IMR-90 (cell line): ENCODE data around the gene RSL1D1. TPM values are rescaled to one million over a fixed set of nuclear protein-coding genes. Genes with fewer than 3 reads are reported as not detected.

Experiments used
- ATAC-seq: fragments of 200-7000 bp; cut with Tn5 transposase; 2 replicates; pipeline ENCODE4 v1.9.1; 2020; ENCODE audit warnings: low read depth, mild to moderate bottlenecking, moderate library complexity
- BruUV-seq: library from RNA; stranded (reverse); fragments of 400-500 nt; replicated peaks from 2 replicates; lab custom pipeline; 2021; lab: Mats Ljungman, UMichigan
- CTCF ChIA-PET: fragments of 300-600 bp; formaldehyde crosslinking; extraction: SDS; loops from one replicate; lab custom pipeline; 2021; ENCODE audit warnings: antibody characterized with exemption; lab: Yijun Ruan, JAX
- POLR2A ChIA-PET: fragments of 300-600 bp; sonication (Branson Sonifier 250); formaldehyde crosslinking; loops from one replicate; lab custom pipeline; 2022; ENCODE audit warnings: antibody characterized with exemption; ENCODE audit not compliant: unreplicated experiment; lab: Charles Lee
- DNase-seq: peaks from one replicate; pipeline ENCODE4 v3.0.0; 2013
- H2AFZ ChIP-seq: replicated peaks from 2 replicates; pipeline ENCODE3; 2013; ENCODE audit warnings: low read length, mild to moderate bottlenecking; ENCODE audit not compliant: poor library complexity
- H2AK5ac ChIP-seq: 2 replicates; pipeline ENCODE4 v1.6.1; 2013; ENCODE audit warnings: low read depth, low read length, inconsistent platforms
- H2AK9ac ChIP-seq: replicated peaks from 2 replicates; pipeline ENCODE3; 2013; ENCODE audit warnings: mild to moderate bottlenecking, low read depth, low read length, moderate library complexity; ENCODE audit not compliant: poor library complexity
- H2BK120ac ChIP-seq: 2 replicates; pipeline ENCODE4 v1.6.1; 2013; ENCODE audit warnings: low read depth, low read length, inconsistent platforms
- H2BK15ac ChIP-seq: 3 replicates; pipeline ENCODE4 v1.6.1; 2013; ENCODE audit warnings: low read depth, low read length, inconsistent platforms
- H2BK20ac ChIP-seq: 2 replicates; pipeline ENCODE4 v1.6.1; 2013; ENCODE audit warnings: low read depth, mild to moderate bottlenecking, inconsistent platforms, low read length, moderate library complexity
- H2BK5ac ChIP-seq: 2 replicates; pipeline ENCODE4 v1.6.1; 2013; ENCODE audit warnings: mild to moderate bottlenecking, low read depth, low read length, inconsistent platforms; ENCODE audit not compliant: poor library complexity, severe bottlenecking
- H3K14ac ChIP-seq: replicated peaks from 2 replicates; pipeline ENCODE4 v1.6.1; 2013; ENCODE audit warnings: low read depth, low read length, inconsistent platforms
- H3K18ac ChIP-seq: 2 replicates; pipeline ENCODE4 v1.6.1; 2013; ENCODE audit warnings: low read depth, low read length, control low read depth
- H3K23ac ChIP-seq: 2 replicates; pipeline ENCODE4 v1.6.1; 2013; ENCODE audit warnings: low read depth, low read length, inconsistent platforms
- H3K27ac ChIP-seq: 2 replicates; pipeline ENCODE4 v1.5.1; 2013; ENCODE audit warnings: mild to moderate bottlenecking, control low read depth, low read length; ENCODE audit not compliant: insufficient read depth
- H3K27me3 ChIP-seq: 2 replicates; pipeline ENCODE4 v1.6.1; 2013; ENCODE audit warnings: low read length; ENCODE audit not compliant: control insufficient read depth, insufficient read depth
- H3K36me3 ChIP-seq: 2 replicates; pipeline ENCODE4 v1.6.1; 2013; ENCODE audit warnings: low read length, mixed read lengths; ENCODE audit not compliant: control insufficient read depth, insufficient read depth
- H3K4ac ChIP-seq: 2 replicates; pipeline ENCODE4 v1.6.1; 2013; ENCODE audit warnings: low read depth, low read length, inconsistent platforms
- H3K4me1 ChIP-seq: 2 replicates; pipeline ENCODE4 v1.6.1; 2013; ENCODE audit warnings: low read length, mixed read lengths; ENCODE audit not compliant: control insufficient read depth, insufficient read depth
- H3K4me2 ChIP-seq: 2 replicates; pipeline ENCODE4 v1.6.1; 2013; ENCODE audit warnings: low read depth, mild to moderate bottlenecking, control low read depth, low read length, moderate library complexity
- H3K4me3 ChIP-seq: 2 replicates; pipeline ENCODE4 v1.5.1; 2013; ENCODE audit warnings: low read depth, mild to moderate bottlenecking, control low read depth, low read length, moderate library complexity; ENCODE audit not compliant: insufficient read depth
- H3K56ac ChIP-seq: 2 replicates; pipeline ENCODE4 v1.6.1; 2013; ENCODE audit warnings: low read length, inconsistent platforms; ENCODE audit not compliant: insufficient read depth; ENCODE audit errors: extremely low read depth
- H3K79me1 ChIP-seq, 2 experiments: 2 replicates each; pipeline ENCODE4 v1.6.1; 2013; ENCODE audit warnings: low read length in 2 of 2, inconsistent platforms in 1 of 2, low read depth in 1 of 2
- H3K9ac ChIP-seq: 2 replicates; pipeline ENCODE4 v1.6.1; 2013; ENCODE audit warnings: low read depth, low read length, control low read depth
- H3K9me1 ChIP-seq: 2 replicates; pipeline ENCODE4 v1.6.1; 2013; ENCODE audit warnings: low read length, inconsistent platforms; ENCODE audit not compliant: insufficient read depth
- H3K9me3 ChIP-seq: 2 replicates; pipeline ENCODE4 v1.6.1; 2013; ENCODE audit warnings: low read length; ENCODE audit not compliant: control insufficient read depth, insufficient read depth
- H4K20me1 ChIP-seq: 2 replicates; pipeline ENCODE4 v1.6.1; 2013; ENCODE audit warnings: low read length, inconsistent platforms; ENCODE audit not compliant: insufficient read depth
- H4K5ac ChIP-seq: 2 replicates; pipeline ENCODE4 v1.6.1; 2013; ENCODE audit warnings: mild to moderate bottlenecking, low read depth, low read length, control low read depth
- H4K8ac ChIP-seq, 2 experiments: 2 replicates each; pipeline ENCODE4 v1.6.1; 2013; ENCODE audit warnings: low read depth in 2 of 2, low read length in 2 of 2, control low read depth in 1 of 2, inconsistent platforms in 1 of 2
- H4K91ac ChIP-seq: 2 replicates; pipeline ENCODE4 v1.6.1; 2013; ENCODE audit warnings: low read depth, low read length, inconsistent platforms; ENCODE audit not compliant: insufficient read depth
- FOS ChIP-seq: fragments of 150-350 bp; IDR thresholded peaks from 2 replicates; pipeline ENCODE4 v1.6.1; 2016; ENCODE audit warnings: low read depth, low read length
- SMC3 ChIP-seq: fragments of 150-350 bp; IDR thresholded peaks from 2 replicates; pipeline ENCODE4 v1.6.1; 2016; ENCODE audit warnings: low read depth, mild to moderate bottlenecking, antibody characterized with exemption, low read length, moderate library complexity
- WGBS, 2 experiments: methylation state at CpG; one replicate each; pipeline versions ENCODE4 v1.1.5 to v1.1.7; 2013; ENCODE audit warnings: missing lambda C conversion rate in 2 of 2; ENCODE audit not compliant: insufficient read length in 1 of 2; ENCODE audit errors: extremely low coverage in 2 of 2; 5-methylcytosine and 5-hydroxymethylcytosine counted together
- dilution Hi-C: fragments of 300-500 bp; cut with HindIII; formaldehyde crosslinking; loops from one replicate; pipeline ENCODE4 v1.14.3; 2018; ENCODE audit warnings: low sequenced_read_pairs; ENCODE audit not compliant: unreplicated experiment
- in situ Hi-C: fragments of 300-500 bp; cut with MboI; formaldehyde crosslinking; loops from 3 replicates; pipeline ENCODE4 v1.14.3; 2019; ENCODE audit warnings: low sequenced_read_pairs, inconsistent platforms, mixed read lengths
- intact Hi-C: fragments of 100-400 bp; cut with micrococcal nuclease; formaldehyde crosslinking; loops from 2 replicates; pipeline ENCODE4 v1.10.0; 2022
- polyA plus RNA-seq, 3 experiments: library from polyadenylated mRNA; depleted of rRNA; stranded (reverse); fragments of >200 nt; gene quantifications; 2 replicates each; pipeline ENCODE4 v1.2.3, GENCODE V29; 2012; ENCODE audit warnings: low replicate concordance in 1 of 3
- total RNA-seq: library from RNA; depleted of rRNA; stranded (reverse); fragments of >200 nt; gene quantifications from 2 replicates; pipeline ENCODE4 v1.2.3, GENCODE V29; 2012

Gene RSL1D1
- total and polyA plus RNA-seq, 2 of the 4 experiments (the other 2 are of a cell fraction) = 63.8 to 77.4 TPM

GRCh38 chr16:11857161-11857560, 5.8 kb upstream of the RSL1D1 start:
- H4K91ac ChIP-seq = no peak overlapping the region
- H4K8ac ChIP-seq = no peak overlapping the region
- H3K9me3 ChIP-seq = no peaks in the 10 kb centered on the region
- ATAC-seq (peak; percentile 87), DNase-seq (peak; percentile 70)
- H2AK9ac ChIP-seq = no peak overlapping the region
- no peak overlapping the region for H2AK5ac ChIP-seq
- peak; percentile 58; the same call in 1 of the 2 replicates for TF ChIP-seq FOS
- no peak for TF ChIP-seq SMC3
- in situ Hi-C loops (no loop called here), intact Hi-C loops (loop anchor here (10.0 kb wide), 1 partner anchor 118 kb away; the partner anchor contains the start of gene SNX29), dilution Hi-C loops (no loop called here)
- H3K36me3 ChIP-seq = no peaks in the 10 kb centered on the region; the same call in 1 of the 2 replicates
- no peak overlapping the region for H3K23ac ChIP-seq
- no peak overlapping the region for H2BK15ac ChIP-seq
- no peak overlapping the region for H2BK20ac ChIP-seq
- H4K20me1 ChIP-seq = peaks cover 19% of the 10 kb centered on the region; the same call in 1 of the 2 replicates
- H3K18ac ChIP-seq = no peak overlapping the region
- 0 out of 2 replicates have a peak, but pooled peaks cover 2% of the 10 kb centered on the region for H3K9me1 ChIP-seq
- no CpG with 5 or more reads among the region's 4 CpGs for WGBS, 2 experiments
- no peak overlapping the region for H3K4me2 ChIP-seq
- no peak overlapping the region for H3K27ac ChIP-seq
- no peak overlapping the region for H3K4ac ChIP-seq
- no peak overlapping the region for H2BK120ac ChIP-seq
- no peak overlapping the region for H3K56ac ChIP-seq
- H2BK5ac ChIP-seq = no peak overlapping the region
- H3K4me1 ChIP-seq = no peaks in the 10 kb centered on the region; the same call in 1 of the 2 replicates
- H4K5ac ChIP-seq = no peak overlapping the region
- POLR2A ChIA-PET = no interaction called here
- H3K79me1 ChIP-seq = peaks cover 15 to 69% of the 10 kb centered on the region in 2 experiments
- no TSS peak for BruUV-seq
- no peak overlapping the region for H2AFZ ChIP-seq
- H3K9ac ChIP-seq = no peak overlapping the region
- no peak overlapping the region for H3K4me3 ChIP-seq
- CTCF ChIA-PET = no interaction called here
- no peaks in the 10 kb centered on the region for H3K27me3 ChIP-seq
- H3K14ac ChIP-seq = no peak overlapping the region
